Activated T-helper 17 cell treated with anti-CD3 and anti-CD28 coated beads, Interleukin-2, amount 50 U/mL, for 72 hours (primary cell): ENCODE data around the gene MAN1A1. TPM values are rescaled to one million over a fixed set of nuclear protein-coding genes. Genes with fewer than 3 reads are reported as not detected.

Experiments used
- ATAC-seq: fragments of 150-1000 bp; cut with Tn5 transposase; replicated peaks from 2 replicates; pipeline ENCODE4 v1.10.0; 2021; ENCODE audit warnings: mild to moderate bottlenecking, moderate library complexity
- H3K27ac Mint-ChIP-seq: one replicate; pipeline ENCODE4 v1.8.0; 2022; ENCODE audit warnings: mixed read lengths
- H3K27me3 Mint-ChIP-seq: one replicate; pipeline ENCODE4 v1.8.0; 2022; ENCODE audit warnings: mixed read lengths
- H3K36me3 Mint-ChIP-seq: one replicate; pipeline ENCODE4 v1.8.0; 2022; ENCODE audit warnings: low read depth, mild to moderate bottlenecking, mixed read lengths
- H3K4me1 Mint-ChIP-seq: one replicate; pipeline ENCODE4 v1.8.0; 2022; ENCODE audit warnings: mixed read lengths
- H3K4me3 Mint-ChIP-seq: one replicate; pipeline ENCODE4 v1.8.0; 2022; ENCODE audit warnings: mild to moderate bottlenecking, mixed read lengths
- H3K9me3 Mint-ChIP-seq: one replicate; pipeline ENCODE4 v1.8.0; 2022; ENCODE audit warnings: mixed read lengths
- total RNA-seq, 2 donors: library from RNA; stranded (reverse); gene quantifications; one replicate each; pipeline ENCODE4 v1.2.3, GENCODE V29; 2022

Gene MAN1A1
- total RNA-seq, 2 donors from 2014 or later, result 19.1 to 23.6 TPM

GRCh38 chr6:119325559-119326265, 23.8 kb downstream of the MAN1A1 start:
- Mint-ChIP-seq H3K9me3 (no peaks in the 10 kb centered on the region), H3K27me3 (no peaks in the 10 kb centered on the region), H3K4me1 (peaks cover 27% of the 10 kb centered on the region), H3K27ac (no peak overlapping the region), H3K4me3 (no peak overlapping the region), H3K36me3 (peaks cover 30% of the 10 kb centered on the region)
- no peak for ATAC-seq

- peaks cover 27% of the 10 kb centered on the region for H3K36me3 Mint-ChIP-seq
- H3K9me3 Mint-ChIP-seq, result no peaks in the 10 kb centered on the region
- no peak overlapping the region for H3K4me3 Mint-ChIP-seq
- H3K27me3 Mint-ChIP-seq, result no peaks in the 10 kb centered on the region
- no peak overlapping the region for H3K27ac Mint-ChIP-seq
- no peak for ATAC-seq
- peaks cover 18% of the 10 kb centered on the region for H3K4me1 Mint-ChIP-seq
Observed at GRCh38 chr6:119324718-119325117, 24.8 kb downstream of the MAN1A1 start.

- Mint-ChIP-seq H3K36me3 (peaks cover 28% of the 10 kb centered on the region), H3K9me3 (no peaks in the 10 kb centered on the region), H3K4me3 (no peak overlapping the region), H3K4me1 (peaks cover 17% of the 10 kb centered on the region), H3K27me3 (no peaks in the 10 kb centered on the region), H3K27ac (peak overlapping the region; percentile 28)
- ATAC-seq, result no peak
Observed at GRCh38 chr6:119323931-119324330, 25.6 kb downstream of the MAN1A1 start.

GRCh38 chr6:119323478-119323877, 26.1 kb downstream of the MAN1A1 start:
- Mint-ChIP-seq H3K4me3 (peak overlapping the region; percentile 17), H3K36me3 (peaks cover 26% of the 10 kb centered on the region), H3K27ac (peak overlapping the region; percentile 28), H3K4me1 (peaks cover 17% of the 10 kb centered on the region), H3K27me3 (no peaks in the 10 kb centered on the region), H3K9me3 (no peaks in the 10 kb centered on the region)
- ATAC-seq, result peak; percentile 60

- Mint-ChIP-seq H3K36me3 (peaks cover 24% of the 10 kb centered on the region), H3K27ac (peak overlapping the region; percentile 28), H3K4me1 (peaks cover 17% of the 10 kb centered on the region), H3K4me3 (peak overlapping the region; percentile 17), H3K27me3 (no peaks in the 10 kb centered on the region), H3K9me3 (no peaks in the 10 kb centered on the region)
- ATAC-seq, result peak; percentile 90
Observed at GRCh38 chr6:119322715-119323350, 26.7 kb downstream of the MAN1A1 start.

- Mint-ChIP-seq H3K4me3 (no peak overlapping the region), H3K9me3 (no peaks in the 10 kb centered on the region), H3K27me3 (no peaks in the 10 kb centered on the region), H3K36me3 (peaks cover 16% of the 10 kb centered on the region), H3K4me1 (peaks cover 17% of the 10 kb centered on the region), H3K27ac (no peak overlapping the region)
- no peak for ATAC-seq
Observed at GRCh38 chr6:119322034-119322433, 27.5 kb downstream of the MAN1A1 start.

- H3K36me3 Mint-ChIP-seq, result peaks cover 14% of the 10 kb centered on the region
- H3K9me3 Mint-ChIP-seq, result no peaks in the 10 kb centered on the region
- H3K27me3 Mint-ChIP-seq, result no peaks in the 10 kb centered on the region
- ATAC-seq, result no peak
- peaks cover 21% of the 10 kb centered on the region for H3K4me1 Mint-ChIP-seq
- H3K27ac Mint-ChIP-seq, result no peak overlapping the region
- no peak overlapping the region for H3K4me3 Mint-ChIP-seq
Observed at GRCh38 chr6:119319694-119320093, 29.9 kb downstream of the MAN1A1 start.

GRCh38 chr6:119318730-119319129, 30.8 kb downstream of the MAN1A1 start:
- H3K27me3 Mint-ChIP-seq, result no peaks in the 10 kb centered on the region
- H3K4me3 Mint-ChIP-seq, result no peak overlapping the region
- no peak overlapping the region for H3K27ac Mint-ChIP-seq
- no peaks in the 10 kb centered on the region for H3K9me3 Mint-ChIP-seq
- peaks cover 14% of the 10 kb centered on the region for H3K36me3 Mint-ChIP-seq
- no peak for ATAC-seq
- H3K4me1 Mint-ChIP-seq, result peaks cover 31% of the 10 kb centered on the region

- no peaks in the 10 kb centered on the region for H3K27me3 Mint-ChIP-seq
Observed at GRCh38 chr6:119318176-119318575, 31.4 kb downstream of the MAN1A1 start.

GRCh38 chr6:119317007-119317406, 32.6 kb downstream of the MAN1A1 start:
- no peaks in the 10 kb centered on the region for H3K9me3 Mint-ChIP-seq
- no peak overlapping the region for H3K27ac Mint-ChIP-seq
- ATAC-seq, result no peak
- H3K4me1 Mint-ChIP-seq, result peaks cover 29% of the 10 kb centered on the region
- H3K4me3 Mint-ChIP-seq, result no peak overlapping the region
- H3K27me3 Mint-ChIP-seq, result no peaks in the 10 kb centered on the region
- H3K36me3 Mint-ChIP-seq, result peaks cover 14% of the 10 kb centered on the region

More at GRCh38 chr6:119318176-119318575, 31.4 kb downstream of the MAN1A1 start:
- no peak for ATAC-seq
- peaks cover 14% of the 10 kb centered on the region for H3K36me3 Mint-ChIP-seq
- no peaks in the 10 kb centered on the region for H3K9me3 Mint-ChIP-seq
- H3K4me1 Mint-ChIP-seq, result peaks cover 29% of the 10 kb centered on the region
- no peak overlapping the region for H3K27ac Mint-ChIP-seq
- H3K4me3 Mint-ChIP-seq, result no peak overlapping the region

GRCh38 chr6:119314885-119315272, 34.7 kb downstream of the MAN1A1 start:
- Mint-ChIP-seq H3K4me1 (peaks cover 41% of the 10 kb centered on the region), H3K9me3 (no peaks in the 10 kb centered on the region), H3K27ac (peak overlapping the region; percentile 88), H3K36me3 (peaks cover 8% of the 10 kb centered on the region), H3K4me3 (peak overlapping the region; percentile 82), H3K27me3 (no peaks in the 10 kb centered on the region)
- ATAC-seq, result peak; percentile 38

- no peaks in the 10 kb centered on the region for H3K9me3 Mint-ChIP-seq
- H3K4me1 Mint-ChIP-seq, result peaks cover 47% of the 10 kb centered on the region
- H3K27ac Mint-ChIP-seq, result peak overlapping the region; percentile 88
- H3K27me3 Mint-ChIP-seq, result no peaks in the 10 kb centered on the region
- peak; percentile 73 for ATAC-seq
- H3K4me3 Mint-ChIP-seq, result peak overlapping the region; percentile 82
- H3K36me3 Mint-ChIP-seq, result peaks cover 4% of the 10 kb centered on the region
Observed at GRCh38 chr6:119313937-119314884, 35.4 kb downstream of the MAN1A1 start.

- Mint-ChIP-seq H3K9me3 (no peaks in the 10 kb centered on the region), H3K27me3 (no peaks in the 10 kb centered on the region), H3K36me3 (no peaks in the 10 kb centered on the region), H3K4me1 (peaks cover 48% of the 10 kb centered on the region), H3K27ac (peak overlapping the region; percentile 88), H3K4me3 (peak overlapping the region; percentile 82)
- peak; percentile 52 for ATAC-seq
Observed at GRCh38 chr6:119312875-119313338, 36.7 kb downstream of the MAN1A1 start.

GRCh38 chr6:119312441-119312840, 37.1 kb downstream of the MAN1A1 start:
- Mint-ChIP-seq H3K4me3 (peak overlapping the region; percentile 82), H3K36me3 (no peaks in the 10 kb centered on the region), H3K27me3 (no peaks in the 10 kb centered on the region), H3K27ac (peak overlapping the region; percentile 88), H3K4me1 (peaks cover 48% of the 10 kb centered on the region), H3K9me3 (no peaks in the 10 kb centered on the region)
- no peak for ATAC-seq
